Left ventricle myocardium inferior (tissue), 1 donor: Measurements from ENCODE around the gene VWA8. TPM values are rescaled to one million over a fixed set of nuclear protein-coding genes. Genes with fewer than 3 reads are reported as not detected.

ENCODE experiments used
- DNase-seq: peaks from one replicate; pipeline ENCODE4 v3.0.0-alpha.2; 2020
- H3K27ac ChIP-seq: fragments of 200-600 bp; replicated peaks from 2 replicates; pipeline ENCODE4 v1.8.0; 2021
- H3K27me3 ChIP-seq: fragments of 200-600 bp; 2 replicates; pipeline ENCODE4 v1.8.0; 2021; ENCODE audit warnings: low read depth
- H3K36me3 ChIP-seq: fragments of 200-600 bp; 2 replicates; pipeline ENCODE4 v1.8.0; 2021
- H3K4me1 ChIP-seq: fragments of 200-600 bp; 2 replicates; pipeline ENCODE4 v1.8.0; 2021
- H3K4me3 ChIP-seq: fragments of 200-600 bp; 2 replicates; pipeline ENCODE4 v1.8.0; 2021; ENCODE audit warnings: mild to moderate bottlenecking, moderate library complexity
- H3K9me3 ChIP-seq: fragments of 200-600 bp; replicated peaks from 2 replicates; pipeline ENCODE4 v1.8.0; 2021
- intact Hi-C: fragments of 100-400 bp; cut with micrococcal nuclease; formaldehyde crosslinking; loops from one replicate; pipeline ENCODE4 v1.11.0; 2022
- total RNA-seq: library from RNA; stranded (reverse); fragmentation: NEBNext Ultra II Directional; extraction: Animal tissue kit (Norgen Biotek cat#: 25700); gene quantifications from one replicate; pipeline ENCODE4 v1.2.1, GENCODE V29; 2021
- TF ChIP-seq, protein P1 (sequence below): fragments of 200-600 bp; IDR thresholded peaks from 2 replicates; pipeline ENCODE4 v1.8.0; 2021; ENCODE audit warnings: antibody characterized with exemption, mild to moderate bottlenecking, borderline replicate concordance
- donor health status: DM: no; HTN: yes; CAD: no; lungs with severe emphysema.

VWA8 gene
- total RNA-seq, 1 donor from 2014 or later, result 51.0 TPM

DNA sequence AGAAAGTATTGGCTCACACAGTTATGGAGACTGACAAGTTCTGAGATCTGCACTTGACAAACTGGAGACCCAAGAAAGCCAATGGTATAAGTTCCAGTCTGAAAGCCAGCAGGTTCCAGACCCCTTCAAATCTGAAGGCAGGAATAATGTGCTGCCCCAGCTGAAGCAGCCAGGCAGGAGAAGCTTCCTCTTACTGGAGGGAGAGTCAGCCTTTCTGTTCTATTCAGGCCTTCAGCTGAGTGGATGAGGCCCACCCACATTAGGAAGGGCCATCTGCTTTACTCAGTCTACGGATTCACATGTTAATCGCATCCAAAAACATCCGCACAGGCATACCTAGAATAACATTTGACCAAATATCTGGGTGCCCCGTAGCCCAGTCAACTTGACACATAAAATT lies 8.2 kb upstream of the VWA8 start:
- H3K27me3 ChIP-seq, result no peaks in the 10 kb centered on the region
- H3K36me3 ChIP-seq, result no peaks in the 10 kb centered on the region
- H3K9me3 ChIP-seq, result no peaks in the 10 kb centered on the region
- H3K4me1 ChIP-seq, result peaks cover 2% of the 10 kb centered on the region
- no peak for DNase-seq
- intact Hi-C loops, result no loop called here
- no peak overlapping the region for H3K4me3 ChIP-seq
- TF ChIP-seq, protein P1, sequence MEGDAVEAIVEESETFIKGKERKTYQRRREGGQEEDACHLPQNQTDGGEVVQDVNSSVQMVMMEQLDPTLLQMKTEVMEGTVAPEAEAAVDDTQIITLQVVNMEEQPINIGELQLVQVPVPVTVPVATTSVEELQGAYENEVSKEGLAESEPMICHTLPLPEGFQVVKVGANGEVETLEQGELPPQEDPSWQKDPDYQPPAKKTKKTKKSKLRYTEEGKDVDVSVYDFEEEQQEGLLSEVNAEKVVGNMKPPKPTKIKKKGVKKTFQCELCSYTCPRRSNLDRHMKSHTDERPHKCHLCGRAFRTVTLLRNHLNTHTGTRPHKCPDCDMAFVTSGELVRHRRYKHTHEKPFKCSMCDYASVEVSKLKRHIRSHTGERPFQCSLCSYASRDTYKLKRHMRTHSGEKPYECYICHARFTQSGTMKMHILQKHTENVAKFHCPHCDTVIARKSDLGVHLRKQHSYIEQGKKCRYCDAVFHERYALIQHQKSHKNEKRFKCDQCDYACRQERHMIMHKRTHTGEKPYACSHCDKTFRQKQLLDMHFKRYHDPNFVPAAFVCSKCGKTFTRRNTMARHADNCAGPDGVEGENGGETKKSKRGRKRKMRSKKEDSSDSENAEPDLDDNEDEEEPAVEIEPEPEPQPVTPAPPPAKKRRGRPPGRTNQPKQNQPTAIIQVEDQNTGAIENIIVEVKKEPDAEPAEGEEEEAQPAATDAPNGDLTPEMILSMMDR, result no peak
- H3K27ac ChIP-seq, result no peak overlapping the region

DNA sequence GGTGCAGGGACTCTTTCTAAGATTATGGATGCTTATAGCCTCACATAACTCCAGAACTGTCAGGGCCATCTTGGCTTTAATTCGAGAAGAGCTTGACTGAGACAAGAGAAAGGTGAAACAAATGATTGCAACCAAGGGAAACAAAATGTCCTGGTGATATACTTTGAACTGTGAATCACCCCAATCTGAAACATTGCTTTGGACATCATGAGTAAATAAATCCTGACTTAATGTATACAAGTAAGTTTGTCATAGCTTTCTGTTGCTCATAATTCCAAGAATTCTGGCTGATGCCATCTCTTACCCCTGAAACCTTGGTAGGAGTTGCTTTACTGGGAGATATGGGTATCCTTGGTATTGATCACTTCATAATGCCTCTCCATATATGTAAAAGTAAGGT lies 5.8 kb upstream of the VWA8 start:
- intact Hi-C loops, result no loop called here
- Histone ChIP-seq H3K9me3 (no peaks in the 10 kb centered on the region), H3K36me3 (no peaks in the 10 kb centered on the region), H3K4me1 (peaks cover 4% of the 10 kb centered on the region), H3K27ac (no peak overlapping the region), H3K27me3 (no peaks in the 10 kb centered on the region), H3K4me3 (no peak overlapping the region)
- DNase-seq, result no peak
- TF ChIP-seq, protein P1, result no peak

DNA sequence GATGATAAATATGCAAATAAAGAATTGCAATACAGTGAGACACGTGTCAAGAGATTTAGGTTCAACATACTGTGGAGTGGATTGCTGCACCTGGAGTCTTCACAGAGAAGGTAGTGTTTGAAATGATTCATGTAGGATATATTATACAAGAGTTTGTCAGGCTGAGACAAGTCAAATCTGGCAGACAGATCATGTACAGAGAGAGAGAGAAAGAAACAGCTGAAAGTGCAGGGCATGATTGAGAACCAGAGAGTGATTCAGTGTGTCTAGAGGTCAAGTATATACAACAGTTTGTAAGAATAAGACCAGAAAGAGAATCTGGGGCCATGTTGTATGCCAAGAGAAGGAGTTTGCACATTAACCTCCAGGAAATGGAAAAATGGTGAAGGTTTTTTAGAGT lies 2.1 kb upstream of the VWA8 start:
- intact Hi-C loops, result no loop called here
- Histone ChIP-seq H3K27me3 (no peaks in the 10 kb centered on the region), H3K9me3 (no peaks in the 10 kb centered on the region), H3K4me1 (peaks cover 41% of the 10 kb centered on the region), H3K27ac (no peak overlapping the region), H3K4me3 (no peak overlapping the region), H3K36me3 (no peaks in the 10 kb centered on the region)
- TF ChIP-seq, protein P1, result no peak
- no peak for DNase-seq

DNA sequence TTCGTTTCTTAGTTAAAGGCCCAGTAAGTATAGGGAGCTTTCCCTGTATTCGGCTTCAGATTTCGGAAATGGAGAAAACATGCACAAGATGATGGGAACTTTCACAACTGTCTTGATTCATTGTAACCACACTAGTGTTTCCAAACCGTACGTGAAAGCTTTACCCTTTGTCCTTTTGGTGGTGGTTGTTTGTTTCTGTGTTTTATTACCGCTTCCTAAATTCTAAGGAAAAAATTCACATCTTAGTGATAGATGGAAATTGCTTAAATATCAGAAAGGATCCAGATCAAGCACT lies 504 bp upstream of the VWA8 start:
- intact Hi-C loops, result no loop called here
- no peak for DNase-seq
- Histone ChIP-seq H3K4me1 (peaks cover 46% of the 10 kb centered on the region), H3K4me3 (peak overlapping the region; percentile 88), H3K36me3 (no peaks in the 10 kb centered on the region), H3K27me3 (no peaks in the 10 kb centered on the region), H3K9me3 (no peaks in the 10 kb centered on the region), H3K27ac (peak overlapping the region; percentile 95)
- TF ChIP-seq, protein P1, result no peak

DNA sequence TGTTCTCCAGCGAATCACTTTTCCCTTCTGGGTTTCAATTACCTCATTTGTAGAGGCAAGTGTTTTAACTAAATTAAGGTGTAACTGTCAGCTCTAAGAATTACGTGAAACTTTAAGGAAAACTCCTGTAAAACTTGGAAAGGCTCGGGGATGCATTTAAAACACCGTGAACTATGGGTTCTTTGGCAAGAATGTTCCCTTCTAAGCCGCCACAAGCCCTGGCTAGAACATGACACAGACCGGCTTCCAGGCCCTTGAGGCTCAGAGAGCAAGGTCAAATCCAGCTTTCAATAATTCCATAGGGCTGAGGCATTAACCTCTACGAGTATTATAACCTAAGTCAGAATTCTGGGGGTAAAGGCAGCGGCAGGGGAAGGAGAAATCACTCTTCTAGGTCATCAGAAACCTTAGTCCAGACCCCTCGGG lies 685 bp downstream of the VWA8 start:
- Histone ChIP-seq H3K4me1 (peaks cover 48% of the 10 kb centered on the region), H3K27me3 (no peaks in the 10 kb centered on the region), H3K36me3 (no peaks in the 10 kb centered on the region), H3K27ac (peak overlapping the region; percentile 95), H3K9me3 (no peaks in the 10 kb centered on the region), H3K4me3 (peak overlapping the region; percentile 88)
- no peak for DNase-seq
- TF ChIP-seq, protein P1, result no peak
- intact Hi-C loops, result no loop called here

DNA sequence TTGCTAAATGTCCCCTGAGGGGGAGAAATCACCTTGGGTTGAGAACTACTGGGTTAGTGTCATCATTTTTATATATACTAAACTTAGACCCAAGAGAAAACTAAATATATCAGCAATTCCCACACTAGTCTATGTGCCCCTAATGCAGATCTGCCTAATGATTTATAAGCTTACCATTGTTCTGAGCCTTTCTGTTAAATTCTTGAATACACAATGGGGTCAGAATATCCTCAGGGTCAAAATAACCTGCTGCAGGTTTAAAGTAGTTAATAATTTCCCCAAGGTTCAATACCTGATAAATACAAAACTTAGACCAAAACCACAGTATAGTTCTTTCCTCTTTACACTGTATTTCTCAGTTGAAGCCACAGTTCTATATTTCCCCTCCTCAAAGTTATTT lies 4.6 kb downstream of the VWA8 start:
- H3K27me3 ChIP-seq, result no peaks in the 10 kb centered on the region
- no peaks in the 10 kb centered on the region for H3K9me3 ChIP-seq
- no peaks in the 10 kb centered on the region for H3K36me3 ChIP-seq
- H3K4me1 ChIP-seq, result peaks cover 78% of the 10 kb centered on the region
- intact Hi-C loops, result no loop called here
- H3K4me3 ChIP-seq, result no peak overlapping the region
- TF ChIP-seq, protein P1, result no peak
- no peak for DNase-seq
- no peak overlapping the region for H3K27ac ChIP-seq
